Panc1 (cell line): ENCODE results near the gene PDCD11.

Experiments used
- POLR2AphosphoS5 ChIP-seq: IDR thresholded peaks from 2 replicates; pipeline ENCODE4 v1.6.1; 2012; ENCODE audit warnings: mild to moderate bottlenecking, low read depth, low read length, moderate library complexity
- TF ChIP-seq, protein P1 (sequence below): fragments of 450-650 bp; IDR thresholded peaks from 2 replicates; pipeline ENCODE4 v1.5.1; 2017; ENCODE audit warnings: mild to moderate bottlenecking

DNA sequence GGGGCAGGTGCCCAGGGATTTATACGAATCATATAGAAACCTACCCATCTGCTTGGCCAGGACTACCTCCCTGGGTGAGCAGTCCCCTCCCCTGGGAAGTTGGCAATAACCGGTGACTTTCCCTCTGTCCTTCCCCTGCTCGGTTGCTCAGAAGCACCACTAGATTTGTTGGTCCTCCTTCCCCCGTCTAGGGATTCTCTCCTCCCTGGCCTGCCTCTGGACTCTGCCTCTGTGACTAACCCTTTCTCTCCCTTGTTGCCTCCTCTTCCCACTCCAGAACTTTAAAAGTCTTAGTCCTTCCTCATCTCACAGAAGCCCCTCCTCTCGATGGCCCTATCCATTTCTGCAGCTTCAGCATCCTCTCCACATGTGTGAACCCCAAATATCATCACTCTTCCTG lies 72.8 kb downstream of the PDCD11 start:
- TF ChIP-seq POLR2AphosphoS5: no peak
- TF ChIP-seq, protein P1, sequence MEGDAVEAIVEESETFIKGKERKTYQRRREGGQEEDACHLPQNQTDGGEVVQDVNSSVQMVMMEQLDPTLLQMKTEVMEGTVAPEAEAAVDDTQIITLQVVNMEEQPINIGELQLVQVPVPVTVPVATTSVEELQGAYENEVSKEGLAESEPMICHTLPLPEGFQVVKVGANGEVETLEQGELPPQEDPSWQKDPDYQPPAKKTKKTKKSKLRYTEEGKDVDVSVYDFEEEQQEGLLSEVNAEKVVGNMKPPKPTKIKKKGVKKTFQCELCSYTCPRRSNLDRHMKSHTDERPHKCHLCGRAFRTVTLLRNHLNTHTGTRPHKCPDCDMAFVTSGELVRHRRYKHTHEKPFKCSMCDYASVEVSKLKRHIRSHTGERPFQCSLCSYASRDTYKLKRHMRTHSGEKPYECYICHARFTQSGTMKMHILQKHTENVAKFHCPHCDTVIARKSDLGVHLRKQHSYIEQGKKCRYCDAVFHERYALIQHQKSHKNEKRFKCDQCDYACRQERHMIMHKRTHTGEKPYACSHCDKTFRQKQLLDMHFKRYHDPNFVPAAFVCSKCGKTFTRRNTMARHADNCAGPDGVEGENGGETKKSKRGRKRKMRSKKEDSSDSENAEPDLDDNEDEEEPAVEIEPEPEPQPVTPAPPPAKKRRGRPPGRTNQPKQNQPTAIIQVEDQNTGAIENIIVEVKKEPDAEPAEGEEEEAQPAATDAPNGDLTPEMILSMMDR: no peak
